ENCODE measurements around the gene CBY2.

GRCh38 chr13:45688577-45688976 is 13.5 kb upstream of the CBY2 start:
- TF ChIP-seq CTCF (IDR thresholded peaks at IDR 0.05; ENCODE audit: insufficient read depth, low read depth, low read length) (no peak), EZH2 (IDR thresholded peaks at IDR 0.05; ENCODE audit: insufficient read depth, low read length) (no peak)
